Trophoblast cell (in vitro differentiated cells and primary cell): ENCODE data around the gene MCM6.

Experiments used
- DNase-seq, 2 donors: peaks; one replicate each; pipeline ENCODE4 v3.0.0-alpha.2; 2016
- H2AFZ ChIP-seq: 2 replicates; pipeline ENCODE4 v1.6.1; 2013; ENCODE audit warnings: low read length, moderate library complexity, mild to moderate bottlenecking; ENCODE audit not compliant: insufficient read depth, poor library complexity
- H2AK5ac ChIP-seq: 2 replicates; pipeline ENCODE4 v1.6.1; 2013; ENCODE audit warnings: mild to moderate bottlenecking, low read length
- H2BK120ac ChIP-seq: 2 replicates; pipeline ENCODE4 v1.6.1; 2013; ENCODE audit warnings: low read length, mild to moderate bottlenecking, moderate library complexity; ENCODE audit not compliant: insufficient read depth, poor library complexity
- H2BK12ac ChIP-seq: 2 replicates; pipeline ENCODE4 v1.6.1; 2013; ENCODE audit warnings: mild to moderate bottlenecking, low read length, moderate library complexity
- H2BK5ac ChIP-seq: 2 replicates; pipeline ENCODE4 v1.6.1; 2013; ENCODE audit warnings: low read length, low read depth, moderate library complexity, mild to moderate bottlenecking; ENCODE audit not compliant: poor library complexity
- H3K14ac ChIP-seq: 2 replicates; pipeline ENCODE4 v1.6.1; 2013; ENCODE audit warnings: mild to moderate bottlenecking, low read length
- H3K18ac ChIP-seq: 2 replicates; pipeline ENCODE4 v1.6.1; 2013; ENCODE audit warnings: mild to moderate bottlenecking, low read length
- H3K23ac ChIP-seq: 2 replicates; pipeline ENCODE4 v1.6.1; 2013; ENCODE audit warnings: low read length
- H3K27ac ChIP-seq: 2 replicates; pipeline ENCODE4 v1.5.1; 2013; ENCODE audit warnings: low read depth, mild to moderate bottlenecking, inconsistent platforms, low read length, moderate library complexity
- H3K27me3 ChIP-seq: 2 replicates; pipeline ENCODE4 v1.6.1; 2013; ENCODE audit warnings: inconsistent platforms, mild to moderate bottlenecking, low read length, moderate library complexity; ENCODE audit not compliant: insufficient read depth
- H3K36me3 ChIP-seq, 2 experiments: 1 replicate in 1 of 2; 2 replicates in 1 of 2; pipeline ENCODE4 v1.6.1; 2013; ENCODE audit warnings: low read length in 2 of 2, mild to moderate bottlenecking in 2 of 2, moderate library complexity in 1 of 2; ENCODE audit not compliant: insufficient read depth in 2 of 2, control insufficient read depth in 1 of 2
- H3K4ac ChIP-seq: 2 replicates; pipeline ENCODE4 v1.6.1; 2013; ENCODE audit warnings: low read depth, mild to moderate bottlenecking, low read length, moderate library complexity
- H3K4me1 ChIP-seq, 2 experiments: 1 replicate in 1 of 2; 2 replicates in 1 of 2; pipeline ENCODE4 v1.6.1; 2013; ENCODE audit warnings: low read length in 2 of 2, mild to moderate bottlenecking in 2 of 2, moderate library complexity in 1 of 2; ENCODE audit not compliant: insufficient read depth in 2 of 2, control insufficient read depth in 1 of 2
- H3K4me2 ChIP-seq: 2 replicates; pipeline ENCODE4 v1.6.1; 2013; ENCODE audit warnings: inconsistent platforms, mild to moderate bottlenecking, low read length, moderate library complexity
- H3K4me3 ChIP-seq: 2 replicates; pipeline ENCODE4 v1.5.1; 2013; ENCODE audit warnings: mild to moderate bottlenecking, low read depth, low read length, inconsistent platforms
- H3K79me1 ChIP-seq: one replicate; pipeline ENCODE4 v1.6.1; 2013; ENCODE audit warnings: low read length
- H3K79me2 ChIP-seq: 2 replicates; pipeline ENCODE4 v1.6.1; 2013; ENCODE audit warnings: low read length, mild to moderate bottlenecking; ENCODE audit not compliant: control insufficient read depth, insufficient read depth, poor library complexity
- H3K9ac ChIP-seq: 2 replicates; pipeline ENCODE4 v1.6.1; 2013; ENCODE audit warnings: mild to moderate bottlenecking, low read length
- H3K9me3 ChIP-seq: 2 replicates; pipeline ENCODE4 v1.6.1; 2013; ENCODE audit warnings: low read depth, mild to moderate bottlenecking, control low read depth, inconsistent platforms, low read length; ENCODE audit not compliant: insufficient read depth
- H4K12ac ChIP-seq: 2 replicates; pipeline ENCODE4 v1.6.1; 2013; ENCODE audit warnings: low read depth, mild to moderate bottlenecking, low read length, moderate library complexity
- H4K8ac ChIP-seq: 2 replicates; pipeline ENCODE4 v1.6.1; 2013; ENCODE audit warnings: low read depth, mild to moderate bottlenecking, low read length, moderate library complexity
- H4K91ac ChIP-seq: one replicate; pipeline ENCODE4 v1.6.1; 2013; ENCODE audit warnings: low read depth, mild to moderate bottlenecking, low read length, moderate library complexity
- WGBS: extraction: QIAGEN DNeasy Blood & Tissue Kit; methylation state at CpG from one replicate; pipeline ENCODE4 v1.1.7; 2013; ENCODE audit warnings: missing lambda C conversion rate; ENCODE audit not compliant: insufficient read length, insufficient coverage; ENCODE audit errors: extremely low coverage; 5-methylcytosine and 5-hydroxymethylcytosine counted together

Gene MCM6

DNA sequence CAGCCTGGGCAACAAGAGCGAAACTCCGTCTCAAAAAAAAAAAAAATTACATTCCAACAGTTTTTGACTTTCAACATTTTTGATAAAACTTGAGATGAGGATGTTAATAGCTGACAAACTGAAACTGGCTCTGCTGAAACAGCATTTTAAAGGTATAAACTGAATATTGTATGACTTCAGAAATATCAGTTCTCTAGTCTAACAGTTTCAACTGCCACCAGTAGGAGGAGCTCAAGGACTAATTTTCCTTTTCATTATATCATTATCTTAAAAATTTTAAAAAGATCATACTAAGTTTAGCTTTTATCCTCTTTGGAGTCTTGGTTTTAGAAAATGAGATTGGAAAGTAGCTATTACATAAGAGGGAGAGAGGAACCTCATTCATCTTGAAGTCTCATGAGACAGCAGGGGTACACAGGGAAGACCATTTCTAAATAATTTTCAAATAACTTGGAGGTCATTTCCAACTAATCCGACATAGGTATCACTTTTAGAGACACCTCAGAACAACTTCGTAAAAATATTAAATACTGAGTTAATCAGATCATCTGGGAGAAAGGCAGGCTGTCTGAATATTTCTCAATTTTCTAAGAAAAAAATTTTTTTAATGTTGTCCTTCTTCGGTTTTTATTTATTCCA, 37.6 kb upstream of the MCM6 start:
- Histone ChIP-seq H3K14ac (no peak overlapping the region), H3K27ac (no peak overlapping the region), H3K27me3 (no peaks in the 10 kb centered on the region), H3K4me1 (no peaks in the 10 kb centered on the region), H2BK120ac (no peak overlapping the region), H4K12ac (no peak overlapping the region), H3K23ac (no peak overlapping the region), H3K79me2 (no peaks in the 10 kb centered on the region), H4K91ac (no peak overlapping the region), H3K4ac (no peak overlapping the region), H3K4me2 (no peak overlapping the region), H3K18ac (no peak overlapping the region), H2AFZ (no peak overlapping the region), H3K9ac (no peak overlapping the region), H3K4me3 (no peak overlapping the region), H3K79me1 (no peaks in the 10 kb centered on the region), H4K8ac (no peak overlapping the region), H3K9me3 (no peaks in the 10 kb centered on the region), H2BK5ac (no peak overlapping the region), H2AK5ac (no peak overlapping the region), H3K36me3 (peaks cover 2% of the 10 kb centered on the region in 2 experiments), H2BK12ac (no peak overlapping the region)
- peak; percentile 47 to 88 for DNase-seq
- WGBS, result no CpG with 5 or more reads among the region's 5 CpGs

DNA sequence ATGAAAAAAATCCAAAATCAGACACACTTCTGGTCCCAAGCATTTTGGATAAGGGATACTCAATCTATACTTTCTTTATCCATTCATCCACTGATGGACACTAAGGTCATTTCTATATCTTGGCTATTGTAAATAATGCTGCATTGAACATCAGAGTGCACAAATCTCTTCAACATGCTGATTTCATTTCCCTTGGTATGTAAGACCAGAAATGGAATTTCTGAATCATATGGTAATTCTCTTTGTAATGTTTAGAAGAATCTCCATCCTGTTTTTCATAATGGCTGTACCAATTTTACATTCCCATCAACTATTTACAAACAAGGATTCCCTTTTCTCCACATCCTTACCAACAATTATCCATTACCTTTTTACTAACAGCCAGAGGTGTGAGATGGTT, 33.7 kb upstream of the MCM6 start:
- no peak overlapping the region for H3K4me2 ChIP-seq
- H3K18ac ChIP-seq, result no peak overlapping the region
- H2BK120ac ChIP-seq, result no peak overlapping the region
- H2AK5ac ChIP-seq, result no peak overlapping the region
- no peak overlapping the region for H4K12ac ChIP-seq
- no peak overlapping the region for H3K4me3 ChIP-seq
- peaks cover 0 to 2% of the 10 kb centered on the region in 2 experiments for H3K36me3 ChIP-seq
- no peak overlapping the region for H3K23ac ChIP-seq
- no peak overlapping the region for H3K27ac ChIP-seq
- no peak overlapping the region for H3K4ac ChIP-seq
- no peaks in the 10 kb centered on the region for H3K9me3 ChIP-seq
- H3K79me2 ChIP-seq, result no peaks in the 10 kb centered on the region
- H4K8ac ChIP-seq, result no peak overlapping the region
- no peak overlapping the region for H3K9ac ChIP-seq
- peak in 1 of 2 donors; percentile 5 for DNase-seq
- H2BK5ac ChIP-seq, result no peak overlapping the region
- no peaks in the 10 kb centered on the region for H3K79me1 ChIP-seq
- no peak overlapping the region for H3K14ac ChIP-seq
- no peak overlapping the region for H2AFZ ChIP-seq
- no peaks in the 10 kb centered on the region for H3K4me1 ChIP-seq
- H3K27me3 ChIP-seq, result no peaks in the 10 kb centered on the region
- no peak overlapping the region for H4K91ac ChIP-seq
- no peak overlapping the region for H2BK12ac ChIP-seq

DNA sequence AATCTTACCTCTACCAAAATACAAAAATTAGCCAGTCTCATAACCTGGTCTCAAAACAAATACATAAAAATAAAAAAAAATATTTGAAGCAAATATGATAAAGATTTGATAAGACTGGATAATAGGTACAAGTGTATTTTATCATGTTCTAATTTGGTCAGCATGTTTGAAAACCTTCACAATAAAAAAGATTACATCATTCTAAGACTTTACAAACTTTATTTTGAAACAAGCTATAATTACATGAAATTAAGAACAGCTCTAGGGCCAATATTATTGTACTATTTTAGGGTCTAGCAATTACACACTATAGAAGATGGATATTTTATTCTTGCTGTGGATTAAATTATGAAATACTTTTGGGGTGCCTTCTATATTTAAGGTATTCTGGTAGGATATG, 29.4 kb upstream of the MCM6 start:
- Histone ChIP-seq H4K12ac (no peak overlapping the region), H3K4me3 (no peak overlapping the region), H3K14ac (no peak overlapping the region), H2AK5ac (no peak overlapping the region), H2BK12ac (no peak overlapping the region), H3K79me2 (no peaks in the 10 kb centered on the region), H3K9ac (no peak overlapping the region), H4K8ac (no peak overlapping the region), H2BK120ac (no peak overlapping the region), H3K23ac (no peak overlapping the region), H2AFZ (no peak overlapping the region), H3K27me3 (no peaks in the 10 kb centered on the region), H3K79me1 (no peaks in the 10 kb centered on the region), H3K36me3 (peaks cover 3 to 5% of the 10 kb centered on the region in 2 experiments), H4K91ac (no peak overlapping the region), H3K4me2 (no peak overlapping the region), H2BK5ac (no peak overlapping the region), H3K9me3 (no peaks in the 10 kb centered on the region), H3K4ac (no peak overlapping the region), H3K18ac (no peak overlapping the region), H3K27ac (no peak overlapping the region), H3K4me1 (no peaks in the 10 kb centered on the region)
- no peak for DNase-seq

DNA sequence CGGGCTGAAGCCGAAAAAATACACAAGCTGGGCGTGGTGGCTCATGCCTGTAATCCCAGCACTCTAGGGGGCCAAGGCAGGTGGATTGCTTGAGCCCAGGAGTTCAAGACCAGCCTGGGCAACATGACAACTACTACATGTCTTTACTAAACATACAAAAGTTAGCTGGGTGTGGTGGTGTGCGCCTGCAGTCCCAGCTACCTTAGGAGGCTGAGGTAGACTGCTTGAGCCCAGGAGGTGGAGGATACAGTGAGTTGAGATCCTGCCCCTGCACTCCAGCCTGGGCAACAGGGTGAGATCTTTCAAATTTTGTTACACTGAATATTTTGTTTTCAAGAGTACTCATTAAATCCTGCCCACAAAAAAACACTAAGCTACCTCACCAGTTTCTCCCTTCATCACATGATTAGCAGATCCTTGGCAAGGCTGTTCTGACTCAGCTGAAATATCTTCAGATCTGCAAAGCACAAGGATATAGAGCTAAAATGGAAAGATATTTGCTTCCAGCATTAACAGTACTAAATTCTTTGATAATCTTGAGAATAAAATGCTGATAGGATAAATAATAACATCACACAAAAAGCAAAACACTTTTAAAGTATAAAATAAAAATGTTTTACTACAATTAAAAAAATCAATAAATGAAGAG, 28.2 kb upstream of the MCM6 start:
- H3K36me3 ChIP-seq, result peaks cover 3 to 5% of the 10 kb centered on the region in 2 experiments
- no peak overlapping the region for H2AK5ac ChIP-seq
- no peaks in the 10 kb centered on the region for H3K4me1 ChIP-seq
- no CpG with 5 or more reads among the region's 4 CpGs for WGBS
- H3K23ac ChIP-seq, result no peak overlapping the region
- no peak overlapping the region for H2BK120ac ChIP-seq
- no peak overlapping the region for H3K4ac ChIP-seq
- no peak overlapping the region for H3K4me3 ChIP-seq
- H3K27me3 ChIP-seq, result no peaks in the 10 kb centered on the region
- H4K91ac ChIP-seq, result no peak overlapping the region
- H3K79me1 ChIP-seq, result no peaks in the 10 kb centered on the region
- H3K18ac ChIP-seq, result no peak overlapping the region
- H3K4me2 ChIP-seq, result no peak overlapping the region
- H3K14ac ChIP-seq, result no peak overlapping the region
- no peak overlapping the region for H4K12ac ChIP-seq
- H2AFZ ChIP-seq, result no peak overlapping the region
- H4K8ac ChIP-seq, result no peak overlapping the region
- H3K9ac ChIP-seq, result no peak overlapping the region
- no peaks in the 10 kb centered on the region for H3K79me2 ChIP-seq
- no peak overlapping the region for H2BK5ac ChIP-seq
- H2BK12ac ChIP-seq, result no peak overlapping the region
- no peak overlapping the region for H3K27ac ChIP-seq
- DNase-seq, result no peak
- no peaks in the 10 kb centered on the region for H3K9me3 ChIP-seq
